ENCODE data around the gene ARPC1B.
"Not testable (repeated sequence)": the region's sequence is repeated elsewhere in the genome, so short reads cannot be mapped to it uniquely, and the experiment has no call there.

Gene ARPC1B

DNA sequence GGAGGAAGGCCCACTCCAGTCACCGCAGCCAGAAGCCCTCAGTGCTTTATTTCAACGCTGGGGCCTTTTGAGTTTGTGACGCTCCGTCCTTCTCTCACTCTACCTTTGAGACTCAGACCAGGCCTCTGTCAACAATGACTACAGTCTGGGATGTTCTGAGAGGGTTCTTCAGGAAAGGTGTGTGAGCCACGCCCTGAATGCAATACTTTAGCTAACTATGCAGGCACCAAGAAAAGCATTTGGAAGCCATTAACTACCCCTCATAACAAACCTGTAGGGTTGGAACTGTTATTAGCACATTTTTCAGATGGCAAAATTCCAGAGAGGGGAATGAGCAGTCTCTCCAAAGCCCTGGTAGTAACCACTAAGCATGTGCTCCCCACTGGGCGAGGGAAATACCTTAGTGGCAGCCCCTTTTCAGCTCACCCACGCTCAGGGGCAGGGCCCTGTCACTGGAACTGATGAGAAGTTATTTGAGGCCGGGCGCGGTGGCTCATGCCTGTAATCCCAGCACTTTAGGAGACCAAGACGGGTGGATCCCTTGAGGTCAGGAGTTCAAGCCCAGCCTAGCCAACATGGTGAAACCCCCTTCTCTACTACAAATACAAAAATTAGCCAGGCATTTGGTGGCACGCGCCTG is 5.7 kb upstream of the ARPC1B start:
- no peak for DNase-seq

GRCh38 chr7:99369767-99370391 is 4.7 kb upstream of the ARPC1B start:
- DNase-seq: no peak

- no peak for DNase-seq
These were observed 3.1 kb upstream of the ARPC1B start for GRCh38 chr7:99371376-99371920.

DNA sequence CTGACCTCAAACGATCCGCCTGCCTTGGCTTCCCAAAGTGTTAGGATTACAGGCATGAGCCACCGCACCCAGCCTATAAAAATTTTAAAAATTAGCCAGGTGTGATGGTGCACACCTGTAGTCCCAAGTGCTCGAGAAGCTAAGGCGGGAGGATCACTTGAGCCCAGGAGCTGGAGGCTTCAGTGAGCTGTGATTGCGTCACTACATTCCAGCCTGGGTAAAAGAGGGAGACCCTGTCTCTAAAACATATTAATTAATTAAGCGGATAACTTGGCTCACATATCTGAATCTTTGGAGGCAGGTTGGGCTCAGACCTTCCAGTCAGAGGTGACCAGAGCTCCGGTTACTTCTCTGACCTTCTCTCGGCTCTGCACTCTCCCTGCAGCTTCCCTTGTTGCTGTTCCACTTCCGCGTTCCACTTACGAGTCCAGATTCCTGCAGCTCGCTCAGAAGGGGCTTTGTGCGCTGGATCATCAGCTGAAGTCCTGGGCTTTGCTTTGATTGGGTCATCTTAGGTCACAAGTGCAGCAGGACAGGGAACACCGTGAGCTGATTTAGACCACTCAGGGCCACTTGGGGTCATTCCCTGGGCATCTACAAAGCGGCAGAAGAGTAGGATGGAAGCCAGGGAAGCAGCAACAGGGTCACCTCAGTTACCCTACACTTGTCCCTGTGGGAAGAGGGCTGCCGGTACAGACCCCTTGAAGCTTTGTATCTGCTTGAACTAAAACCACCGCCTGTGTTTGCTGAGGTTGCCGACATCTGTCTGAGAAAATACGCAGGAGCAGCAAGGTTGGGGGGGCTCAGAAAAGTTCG is 2.0 kb upstream of the ARPC1B start:
- no peak for DNase-seq

DNA sequence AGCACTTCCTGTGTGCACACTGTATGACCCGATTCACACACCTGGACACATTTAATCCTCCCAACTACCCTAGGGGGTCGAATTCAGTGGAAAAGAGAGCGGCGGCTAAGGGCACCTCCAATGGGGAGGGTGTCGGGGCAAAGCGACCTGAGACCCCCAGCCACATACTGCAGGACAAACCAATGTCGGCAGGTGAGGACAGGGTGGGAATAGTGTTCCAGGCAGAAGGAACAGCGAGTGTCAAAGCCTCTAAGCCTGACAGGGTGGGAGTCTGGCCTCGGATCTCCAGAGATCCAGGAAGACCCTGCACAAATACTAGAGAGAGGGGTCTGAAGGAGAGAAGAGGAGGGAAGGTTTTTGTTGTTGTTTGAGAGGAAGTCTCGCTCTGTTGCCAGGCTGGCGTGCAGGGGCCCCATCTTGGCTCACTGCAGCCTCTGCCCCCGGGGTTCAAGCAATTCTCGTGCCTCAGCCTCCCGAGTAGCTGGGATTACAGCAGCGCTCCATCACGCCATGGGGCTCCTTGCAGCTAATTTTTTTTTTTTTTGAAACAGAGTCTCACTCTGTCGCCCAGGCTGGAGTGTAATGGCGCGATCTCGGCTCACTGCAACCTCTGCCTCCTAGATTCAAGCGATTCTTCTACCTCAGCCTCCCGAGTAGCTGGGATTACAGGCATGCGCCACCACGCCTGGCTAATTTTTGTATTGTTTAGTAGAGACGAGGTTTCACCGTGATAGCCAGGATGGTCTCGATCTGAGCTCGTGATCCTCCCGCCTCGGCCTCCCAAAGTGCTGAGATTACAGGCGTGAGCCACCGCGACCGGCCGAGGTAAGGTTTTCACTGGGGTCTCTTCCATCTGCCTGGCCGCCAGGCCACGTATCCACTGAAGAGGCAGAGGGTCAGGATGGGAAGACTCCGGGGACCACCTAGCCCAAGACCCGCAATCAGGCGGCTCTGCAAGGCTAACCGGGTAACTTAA is 1.2 kb upstream of the ARPC1B start:
- DNase-seq: no peak

DNA sequence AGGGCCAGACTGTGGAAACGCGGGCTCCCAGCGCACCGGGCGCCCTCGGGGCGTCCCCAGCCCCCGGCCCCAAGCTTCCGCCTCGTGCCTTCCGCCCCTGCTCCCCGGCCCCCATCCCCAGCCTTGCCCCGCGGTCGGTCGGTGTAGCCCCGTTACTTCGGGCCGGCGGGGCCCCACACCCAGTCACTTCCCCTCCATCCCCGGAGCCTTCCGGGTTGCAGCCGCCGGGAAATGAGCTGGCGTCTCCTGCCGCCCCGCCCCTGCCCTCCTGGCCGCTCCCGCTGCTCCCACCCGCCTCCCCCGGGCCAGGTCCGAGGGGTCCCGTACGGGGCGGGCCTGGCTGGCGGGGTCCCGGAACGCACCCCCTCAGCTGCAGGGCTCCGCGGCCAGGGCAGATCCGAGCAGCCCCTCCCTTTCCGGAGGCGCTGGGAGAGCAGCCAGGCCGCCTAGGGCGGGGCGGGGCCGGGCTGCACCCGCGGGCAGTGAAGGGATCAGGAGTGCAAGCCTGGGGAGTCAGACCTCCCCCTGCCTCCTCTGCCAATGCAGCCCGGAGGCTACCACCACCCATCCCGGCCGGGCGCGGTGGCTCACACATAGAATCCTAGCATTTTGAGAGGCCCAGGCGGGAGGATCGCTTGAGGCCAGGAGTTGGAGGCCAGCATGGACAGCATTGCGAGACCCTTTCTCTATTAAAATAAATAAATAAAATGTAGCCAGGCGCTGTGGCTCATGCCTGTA is 709 bp downstream of the ARPC1B start:
- peak; percentile 62 for DNase-seq

- DNase-seq: no peak
These were observed 4.6 kb downstream of the ARPC1B start for GRCh38 chr7:99379043-99379577.

DNA sequence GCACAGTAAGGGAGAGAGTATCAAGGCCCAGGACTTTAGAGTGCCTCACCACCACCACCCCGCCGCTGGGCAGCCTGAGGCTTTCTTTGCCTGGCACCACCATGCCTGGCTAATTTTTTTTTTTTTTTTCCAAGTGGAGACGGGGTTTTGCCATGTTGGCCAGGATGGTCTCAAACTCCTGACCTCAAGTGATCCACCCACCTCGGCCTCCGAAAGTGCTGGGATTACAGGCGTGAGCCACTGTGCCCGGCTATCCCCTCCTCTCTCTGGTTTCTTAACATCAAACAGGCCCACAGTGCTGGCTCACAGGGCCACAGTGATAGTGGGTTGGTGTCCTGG is 5.1 kb downstream of the ARPC1B start:
- not testable (repeated sequence) for DNase-seq

DNA sequence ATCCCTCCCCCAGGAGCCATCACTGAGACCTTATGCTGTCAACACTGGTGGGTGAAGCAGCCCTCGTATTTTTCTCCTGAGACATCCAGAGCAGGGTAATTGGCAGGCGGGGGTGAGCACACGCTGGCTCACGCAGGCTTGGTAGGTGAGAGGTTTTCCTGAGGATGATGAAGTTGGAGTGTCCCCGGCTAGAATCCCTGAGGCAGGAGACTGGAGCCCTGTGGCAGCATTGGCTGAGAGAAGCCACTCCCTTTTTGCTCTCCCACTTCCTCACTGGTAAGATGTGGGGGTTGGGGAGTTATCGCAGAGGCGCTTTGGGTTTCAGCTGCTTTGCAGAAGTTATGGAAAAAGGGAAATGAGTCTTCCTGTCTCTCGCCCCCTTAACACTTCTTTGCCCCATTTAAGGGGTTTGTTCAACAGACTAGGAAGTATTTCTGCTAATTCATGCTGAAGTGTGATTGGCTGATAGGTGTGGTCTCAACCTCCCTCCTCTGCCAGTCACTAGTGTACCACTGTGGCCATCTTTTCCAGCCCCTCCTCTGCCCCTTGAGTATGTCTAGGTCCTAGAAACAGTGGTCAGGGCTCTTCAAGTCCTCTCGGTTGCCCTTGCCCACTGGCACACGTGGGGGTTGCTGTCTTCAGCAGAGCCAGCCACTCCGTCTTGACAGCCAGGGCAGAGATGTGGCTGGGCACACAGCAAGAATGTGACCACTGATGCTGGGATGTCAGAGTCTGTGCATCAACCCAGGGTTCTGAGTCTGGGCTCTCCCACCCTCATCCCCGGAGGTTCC is 5.7 kb downstream of the ARPC1B start:
- DNase-seq: no peak

- no peak for DNase-seq
These were observed 6.5 kb downstream of the ARPC1B start for GRCh38 chr7:99380823-99381663.

DNA sequence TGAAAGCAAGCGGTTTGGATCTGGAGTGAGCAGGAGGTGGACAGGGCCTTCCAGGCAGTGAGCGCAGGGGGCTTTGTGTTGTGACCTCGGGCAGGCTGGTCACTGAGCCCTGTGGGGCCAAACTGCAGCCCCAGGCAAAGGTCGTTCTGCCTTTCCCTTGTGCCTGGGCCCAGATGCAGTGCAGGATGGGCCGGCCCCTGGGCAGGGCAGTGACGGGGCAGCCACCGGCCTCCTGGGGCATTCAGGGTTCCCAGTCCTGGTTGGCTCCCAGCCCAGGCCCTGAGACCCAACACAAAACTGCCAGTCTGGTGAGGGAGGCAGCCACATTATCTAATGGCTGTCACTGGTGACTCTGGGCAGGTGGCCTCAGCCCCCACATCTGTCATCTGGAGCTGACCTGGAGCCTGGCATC is 7.1 kb downstream of the ARPC1B start:
- no peak for DNase-seq

DNA sequence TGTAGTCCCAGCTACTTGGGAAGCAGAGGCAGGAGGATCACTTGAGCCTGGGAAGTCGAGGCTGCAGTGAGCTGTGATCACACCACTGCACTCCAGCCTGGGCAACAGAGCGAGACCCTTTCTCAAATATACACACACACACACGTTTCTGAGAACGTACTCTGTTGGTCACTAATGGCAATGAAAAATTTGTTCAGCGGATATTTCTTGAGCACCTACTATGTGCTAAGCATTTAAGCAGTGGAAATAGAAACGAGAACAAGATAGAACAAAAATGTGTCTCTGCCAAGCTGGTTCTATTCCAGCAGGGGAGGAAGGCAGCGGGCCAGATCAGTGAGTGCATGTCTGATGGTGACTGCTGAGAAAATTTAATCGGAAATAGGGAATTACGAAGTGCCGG is 8.7 kb downstream of the ARPC1B start:
- no peak for DNase-seq

DNA sequence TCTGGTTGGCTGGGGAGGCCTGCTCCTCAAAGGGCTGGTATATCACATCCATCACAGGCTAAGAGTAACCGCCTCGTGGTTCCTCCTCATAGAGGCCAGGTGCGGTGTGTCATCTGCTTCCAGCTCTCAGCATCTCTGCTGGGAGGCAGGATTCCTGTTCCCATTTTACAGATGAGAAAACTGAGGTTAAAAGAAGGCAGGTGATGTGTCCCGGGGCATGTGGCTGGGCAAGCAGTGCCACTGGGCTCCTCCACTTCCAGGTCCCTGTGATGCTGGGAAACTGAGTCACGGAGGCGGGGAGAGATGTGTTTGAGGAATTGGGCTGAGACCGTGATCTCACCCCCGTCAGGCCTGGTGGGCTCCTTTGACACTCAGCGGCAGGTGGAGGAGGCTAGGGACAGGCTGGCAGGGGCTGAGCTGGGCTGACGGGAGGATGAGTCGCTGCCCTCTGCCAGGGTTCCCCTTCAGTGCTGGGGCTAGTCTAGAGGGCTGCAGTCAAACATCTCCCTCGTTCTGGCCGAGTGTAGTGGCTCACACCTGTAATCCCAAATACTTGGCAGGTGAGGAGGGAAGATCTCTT is 9.4 kb downstream of the ARPC1B start:
- DNase-seq: no peak

DNA sequence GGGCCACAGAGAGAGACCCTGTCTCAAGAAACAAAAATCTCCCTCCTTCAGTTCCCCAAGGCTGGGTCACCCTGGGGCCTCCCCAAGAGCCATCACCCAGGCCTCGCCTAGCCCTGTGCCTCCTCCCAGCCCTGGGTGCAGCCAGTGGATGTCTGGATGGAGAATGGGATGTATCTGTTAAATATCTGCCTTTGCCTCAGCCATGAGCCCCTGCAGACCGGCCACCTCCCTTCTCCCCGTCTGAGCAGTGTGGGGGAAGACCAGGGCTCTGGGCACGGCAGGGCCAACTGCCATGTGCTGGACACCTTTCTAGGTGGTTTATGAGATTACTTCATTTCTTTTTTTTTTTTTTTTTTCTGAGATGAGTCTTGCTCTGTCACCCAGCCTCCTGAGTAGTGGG is 10.0 kb downstream of the ARPC1B start:
- no peak for DNase-seq

- DNase-seq: no peak
These were observed 11.0 kb downstream of the ARPC1B start for GRCh38 chr7:99385564-99385963.

DNA sequence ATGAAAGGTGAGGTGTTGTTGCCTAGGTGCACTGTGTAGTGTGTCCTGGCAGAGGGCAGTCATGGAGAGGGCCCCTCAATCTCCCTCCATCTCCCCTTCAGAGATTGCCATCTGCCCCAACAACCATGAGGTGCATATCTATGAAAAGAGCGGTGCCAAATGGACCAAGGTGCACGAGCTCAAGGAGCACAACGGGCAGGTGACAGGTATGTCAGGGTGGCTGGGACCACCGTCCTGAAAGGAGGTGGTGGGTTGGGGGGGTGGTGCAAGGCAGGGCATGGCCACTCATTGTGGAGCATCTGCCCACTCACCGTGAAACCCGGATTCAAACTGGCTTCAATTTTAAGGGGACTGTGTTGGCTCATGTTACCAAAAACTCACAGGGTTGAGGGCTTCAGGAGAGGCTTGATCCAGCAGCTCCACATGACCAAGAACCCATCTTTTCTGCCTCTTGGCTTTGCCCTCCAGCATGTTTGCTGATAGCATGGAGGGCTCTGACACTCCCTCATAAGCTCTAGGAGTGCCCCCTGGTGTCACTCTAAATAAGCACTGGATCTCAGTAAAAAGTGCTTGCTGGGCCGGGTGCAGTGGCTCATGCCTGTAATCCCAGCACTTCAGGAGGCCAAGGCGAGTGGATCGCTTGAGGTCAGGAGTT is 12.2 kb downstream of the ARPC1B start:
- DNase-seq: no peak

- not testable (repeated sequence) for DNase-seq
These were observed 12.7 kb downstream of the ARPC1B start for GRCh38 chr7:99387239-99387635.

- DNase-seq: no peak
These were observed 13.4 kb downstream of the ARPC1B start for GRCh38 chr7:99387912-99388311.

- DNase-seq: no peak
These were observed 15.2 kb downstream of the ARPC1B start for GRCh38 chr7:99389772-99390171.
